HepG2 (cell line): Measurements from ENCODE around the gene PSKH1. TPM values are rescaled to one million over a fixed set of nuclear protein-coding genes. Genes with fewer than 3 reads are reported as not detected.

Experiments
- ARID2 ChIP-seq: sonication (generic); formaldehyde crosslinking; IDR thresholded peaks from 2 replicates; pipeline ENCODE4 v1.8.1; 2022; ENCODE audit warnings: mild to moderate bottlenecking, missing genetic modification reagents, borderline replicate concordance
- CBFB ChIP-seq: sonication (generic); formaldehyde crosslinking; IDR thresholded peaks from 2 replicates; pipeline ENCODE4 v1.4.0; 2020; ENCODE audit warnings: missing genetic modification reagents
- HMGXB3 ChIP-seq: sonication (generic); formaldehyde crosslinking; IDR thresholded peaks from 2 replicates; pipeline ENCODE4 v1.4.0; 2020; ENCODE audit warnings: missing genetic modification reagents, borderline replicate concordance
- JUND ChIP-seq: sonication (generic); formaldehyde crosslinking; IDR thresholded peaks from 2 replicates; pipeline ENCODE4 v1.8.0; 2022; ENCODE audit warnings: mild to moderate bottlenecking, missing genetic modification reagents
- MAZ ChIP-seq, 2 experiments: sonication (generic) in 1 of 2; formaldehyde crosslinking in 1 of 2; IDR thresholded peaks; 2 replicates each; pipeline versions ENCODE4 v1.5.0 to v1.6.1; 2012 to 2020; ENCODE audit warnings: low read depth in 2 of 2, mild to moderate bottlenecking in 2 of 2, borderline replicate concordance in 1 of 2, improper control_type of control experiment in 1 of 2, low read length in 1 of 2, missing genetic modification reagents in 1 of 2, moderate library complexity in 1 of 2
- MTF2 ChIP-seq: sonication (generic); formaldehyde crosslinking; IDR thresholded peaks from 2 replicates; pipeline ENCODE4 v1.5.0; 2020; ENCODE audit warnings: missing genetic modification reagents, borderline replicate concordance
- NR3C1 ChIP-seq: sonication (generic); formaldehyde crosslinking; IDR thresholded peaks from 2 replicates; pipeline ENCODE4 v1.4.0; 2020; ENCODE audit warnings: missing genetic modification reagents
- RELA ChIP-seq: sonication (generic); formaldehyde crosslinking; IDR thresholded peaks from 2 replicates; pipeline ENCODE4 v1.4.0; 2020; ENCODE audit warnings: missing genetic modification reagents
- RFX3 ChIP-seq: IDR thresholded peaks from 2 replicates; pipeline ENCODE4 v1.6.1; 2016; ENCODE audit warnings: missing biosample characterization, missing genetic modification reagents
- SIX1 ChIP-seq: sonication (generic); formaldehyde crosslinking; IDR thresholded peaks from 2 replicates; pipeline ENCODE4 v1.4.0; 2020; ENCODE audit warnings: missing genetic modification reagents, borderline replicate concordance
- ZBTB43 ChIP-seq: sonication (generic); formaldehyde crosslinking; conservative IDR thresholded peaks from 2 replicates; pipeline ENCODE4 v1.4.0; 2020; ENCODE audit warnings: missing genetic modification reagents
- ZNF232 ChIP-seq: sonication (generic); formaldehyde crosslinking; IDR thresholded peaks from 2 replicates; pipeline ENCODE4 v1.4.0; 2020; ENCODE audit warnings: missing genetic modification reagents, borderline replicate concordance
- ZNF282 ChIP-seq: fragments of 450-650 bp; IDR thresholded peaks from 2 replicates; pipeline ENCODE4 v1.6.1; 2018; ENCODE audit not compliant: partially characterized antibody
- ZNF737 ChIP-seq: sonication (generic); formaldehyde crosslinking; IDR thresholded peaks from 2 replicates; pipeline ENCODE4 v1.5.0; 2020; ENCODE audit warnings: missing genetic modification reagents, mild to moderate bottlenecking, borderline replicate concordance
- ZSCAN31 ChIP-seq: sonication (generic); formaldehyde crosslinking; IDR thresholded peaks from 2 replicates; pipeline ENCODE4 v1.5.0; 2020; ENCODE audit warnings: low read depth, mild to moderate bottlenecking, missing genetic modification reagents
- polyA plus RNA-seq, 8 experiments: library from polyadenylated mRNA; depleted of rRNA in 3 of 8; stranded (reverse) in 7 of 8; unstranded in 1 of 8; fragments of >200 nt; fragmentation: Illumina TruSeq in 4 of 8; extraction: Trizol in 4 of 8; gene quantifications; 2 replicates each; pipeline versions ENCODE4 v1.2.1 to v1.2.3, GENCODE V29; 2011 to 2016; ENCODE audit warnings: low read depth in 4 of 8, missing spikeins in 1 of 8, mixed read lengths in 1 of 8; ENCODE audit not compliant: insufficient read depth in 1 of 8
- total RNA-seq, 5 experiments: library from RNA; depleted of rRNA; stranded (reverse); fragments of >200 nt; fragmentation: Illumina TruSeq; extraction: Trizol; gene quantifications; 2 replicates each; pipeline ENCODE4 v1.2.3, GENCODE V29; 2016; ENCODE audit warnings: low read depth in 1 of 5
- TF ChIP-seq, protein P1 (sequence below): sonication (generic); formaldehyde crosslinking; IDR thresholded peaks from 2 replicates; pipeline ENCODE4 v1.8.0; 2022; ENCODE audit warnings: mild to moderate bottlenecking, missing genetic modification reagents
- TF ChIP-seq, protein P2 (sequence below): sonication (generic); formaldehyde crosslinking; IDR thresholded peaks from 2 replicates; pipeline ENCODE4 v1.8.1; 2023; ENCODE audit warnings: mild to moderate bottlenecking, inconsistent platforms, moderate library complexity, missing genetic modification reagents, borderline replicate concordance

Gene PSKH1
- total and polyA plus RNA-seq, 2 of the 13 experiments (the other 11 are each of a cell fraction or from before 2014, with no cell fraction given), result 8.4 to 19.1 TPM

DNA sequence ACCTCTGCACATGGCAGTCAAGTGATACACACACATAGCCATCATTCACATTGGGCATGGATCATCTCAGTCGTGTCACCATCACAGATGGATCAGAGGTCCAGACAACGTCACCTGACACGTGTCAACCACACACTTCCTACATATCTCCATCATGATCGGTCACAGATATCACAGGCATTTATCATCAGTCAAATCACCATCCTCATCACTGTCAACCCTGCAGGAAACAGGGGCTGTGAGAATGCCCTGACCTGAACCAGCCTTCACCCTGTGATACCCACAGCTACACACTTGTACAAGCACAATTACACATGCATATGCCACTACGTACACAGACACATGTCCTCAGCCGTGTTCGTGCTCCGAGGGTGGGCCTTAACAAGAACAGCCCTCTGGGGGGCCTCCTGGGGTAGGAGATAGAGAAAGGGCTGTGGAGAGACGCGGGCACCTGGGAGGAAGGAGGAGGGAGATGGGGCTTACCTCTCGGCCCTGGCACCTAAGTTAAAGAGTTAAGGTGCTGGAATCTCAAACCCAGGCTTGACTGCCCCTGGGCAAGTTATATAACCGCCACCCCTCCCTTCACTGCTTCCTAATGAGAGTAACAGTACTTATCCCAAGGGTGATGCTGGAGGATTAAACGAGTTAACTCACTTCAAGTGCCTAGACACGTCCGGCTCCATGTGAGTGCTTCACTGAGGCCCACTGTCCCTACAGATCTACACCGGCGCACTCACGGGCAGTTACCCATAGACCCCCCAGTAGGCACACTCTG, 74.3 kb downstream of the PSKH1 start (continued):
- no peak for TF ChIP-seq ZBTB43
- TF ChIP-seq ZNF737 (CRISPR knock-in tag), result no peak
- TF ChIP-seq ZNF232 (CRISPR knock-in tag), result no peak; the same call in 1 of the 2 replicates
- TF ChIP-seq HMGXB3 (CRISPR knock-in tag), result no peak
- TF ChIP-seq RFX3 (CRISPR knock-in tag), result no peak
- TF ChIP-seq RELA (CRISPR knock-in tag), result no peak
- 0 out of 2 replicates have a peak, but pooled peaks have one; percentile 5 for TF ChIP-seq JUND (CRISPR knock-in tag)
- TF ChIP-seq CBFB, result no peak; the same call in 1 of the 2 replicates
- no peak for TF ChIP-seq SIX1 (CRISPR knock-in tag)
- no peak for TF ChIP-seq MAZ (IDR thresholded peaks at IDR 0.05; ENCODE audit: borderline replicate concordance, low read depth, low read length)
- no peak; the same call in 1 of the 2 replicates for TF ChIP-seq MAZ (CRISPR knock-in tag; IDR thresholded peaks at IDR 0.05; ENCODE audit: low read depth)
- TF ChIP-seq, protein P1, sequence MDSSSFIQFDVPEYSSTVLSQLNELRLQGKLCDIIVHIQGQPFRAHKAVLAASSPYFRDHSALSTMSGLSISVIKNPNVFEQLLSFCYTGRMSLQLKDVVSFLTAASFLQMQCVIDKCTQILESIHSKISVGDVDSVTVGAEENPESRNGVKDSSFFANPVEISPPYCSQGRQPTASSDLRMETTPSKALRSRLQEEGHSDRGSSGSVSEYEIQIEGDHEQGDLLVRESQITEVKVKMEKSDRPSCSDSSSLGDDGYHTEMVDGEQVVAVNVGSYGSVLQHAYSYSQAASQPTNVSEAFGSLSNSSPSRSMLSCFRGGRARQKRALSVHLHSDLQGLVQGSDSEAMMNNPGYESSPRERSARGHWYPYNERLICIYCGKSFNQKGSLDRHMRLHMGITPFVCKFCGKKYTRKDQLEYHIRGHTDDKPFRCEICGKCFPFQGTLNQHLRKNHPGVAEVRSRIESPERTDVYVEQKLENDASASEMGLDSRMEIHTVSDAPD (CRISPR knock-in tag), result no peak
- no peak for TF ChIP-seq NR3C1
- TF ChIP-seq MTF2 (CRISPR knock-in tag), result no peak
- TF ChIP-seq ARID2 (CRISPR knock-in tag), result peak; percentile 28; the same call in 1 of the 2 replicates
- TF ChIP-seq ZSCAN31 (CRISPR knock-in tag), result no peak; the same call in 1 of the 2 replicates
- TF ChIP-seq ZNF282, result no peak
- TF ChIP-seq, protein P2, sequence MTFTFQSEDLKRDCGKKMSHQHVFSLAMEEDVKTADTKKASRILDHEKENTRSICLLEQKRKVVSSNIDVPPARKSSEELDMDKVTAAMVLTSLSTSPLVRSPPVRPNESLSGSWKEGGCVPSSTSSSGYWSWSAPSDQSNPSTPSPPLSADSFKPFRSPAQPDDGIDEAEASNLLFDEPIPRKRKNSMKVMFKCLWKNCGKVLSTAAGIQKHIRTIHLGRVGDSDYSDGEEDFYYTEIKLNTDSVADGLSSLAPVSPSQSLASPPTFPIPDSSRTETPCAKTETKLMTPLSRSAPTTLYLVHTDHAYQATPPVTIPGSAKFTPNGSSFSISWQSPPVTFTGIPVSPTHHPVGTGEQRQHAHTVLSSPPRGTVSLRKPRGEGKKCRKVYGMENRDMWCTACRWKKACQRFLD, result no peak
